Lower leg skin (tissue), 3 donors: ENCODE data around the gene ACTG2.

Experiments used
- CTCF ChIP-seq, 3 donors: fragments of 450-650 bp; IDR thresholded peaks; one replicate each; pipeline ENCODE4 v1.5.1; 2016; ENCODE audit warnings: antibody characterized with exemption in 3 of 3, mild to moderate bottlenecking in 3 of 3, moderate library complexity in 2 of 3
- POLR2A ChIP-seq, 2 donors: fragments of 450-650 bp; IDR thresholded peaks; one replicate each; pipeline ENCODE4 v1.6.1; 2016 to 2017; ENCODE audit warnings: antibody characterized with exemption in 2 of 2, mild to moderate bottlenecking in 1 of 2, moderate library complexity in 1 of 2

GRCh38 chr2:73913414-73914054 is 20.7 kb downstream of the ACTG2 start:
- TF ChIP-seq CTCF (IDR thresholded peaks at IDR 0.05) (no peak), POLR2A (IDR thresholded peaks at IDR 0.05) (no peak)
